ENCODE data around the gene SLC25A20. TPM values are rescaled to one million over a fixed set of nuclear protein-coding genes. Genes with fewer than 3 reads are reported as not detected.

The SLC25A20 gene
- 10.6 TPM for total RNA-seq

GRCh38 chr3:48898383-48899234, at the start of gene SLC25A20:
SLC25A20 (minus strand) TSS chr3:48898882; CDS start chr3:48898794, 88 bp downstream.

DNA sequence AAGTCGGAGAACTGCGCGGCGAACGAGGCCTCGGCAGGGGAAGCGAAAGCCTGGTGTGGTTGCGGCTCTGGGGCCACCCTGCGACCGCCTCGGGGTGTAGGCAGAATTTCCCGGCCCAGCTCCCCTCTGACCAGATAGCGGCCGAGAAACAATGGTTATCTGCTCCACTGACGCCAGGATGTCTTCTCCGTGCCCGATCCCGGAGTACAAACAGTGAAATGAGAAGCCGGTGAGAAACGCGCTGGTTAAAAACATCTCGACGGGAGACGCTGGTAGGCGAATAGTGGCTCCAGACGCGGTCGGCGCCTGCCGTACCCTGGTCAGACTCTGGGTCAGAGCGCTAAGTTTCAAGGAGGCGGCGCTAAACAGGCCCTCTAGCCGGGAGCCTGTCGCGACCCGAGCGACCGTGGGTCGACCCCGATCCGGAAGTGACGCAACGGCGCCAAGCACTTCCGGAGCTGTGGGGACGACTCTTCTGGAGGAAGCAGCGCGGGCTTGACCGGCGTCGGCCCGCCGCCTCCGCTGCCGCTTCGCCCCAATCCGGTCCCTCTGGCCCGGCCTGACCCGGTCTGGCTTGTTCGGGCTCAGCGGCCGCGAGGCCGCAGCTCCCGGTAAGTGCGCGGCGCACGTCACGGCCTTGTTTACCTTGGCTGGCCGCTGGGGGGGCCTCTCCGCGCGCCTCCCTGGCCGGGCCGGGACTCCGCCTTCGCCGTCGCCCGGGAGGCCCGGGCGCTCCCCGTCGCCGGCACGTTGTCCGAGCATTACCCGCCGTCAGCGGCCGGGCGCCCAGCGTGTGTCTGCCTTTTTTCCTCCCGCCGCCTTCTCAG, 19.9 kb upstream of the SLC25A20 start, which contains the start of gene ARIH2:
ARIH2 (plus strand) TSS at position 455 of the 827 bp plus-strand sequence. CDS start 8,717 bp downstream, outside the sequence.

GRCh38 chr3:48847504-48848423, 50.9 kb downstream of the SLC25A20 start, which contains the start of gene PRKAR2A:
PRKAR2A (minus strand) TSS chr3:48847874; CDS start chr3:48847596, 278 bp downstream.

Other genes starting within 250 kb of the SLC25A20 start
- 30.4 TPM for gene CELSR3, start 236.0 kb downstream of the SLC25A20 start, total RNA-seq
- 9.2 TPM for gene NCKIPSD, start 213.0 kb downstream of the SLC25A20 start, total RNA-seq
- gene IP6K2, start 181.7 kb downstream of the SLC25A20 start, total RNA-seq: 94.6 TPM
- gene PRKAR2A, start 51.0 kb downstream of the SLC25A20 start, total RNA-seq: 38.8 TPM
- gene ARIH2, start 20.0 kb upstream of the SLC25A20 start, total RNA-seq: 70.6 TPM
- gene P4HTM, start 91.4 kb upstream of the SLC25A20 start, total RNA-seq: 68.3 TPM
- gene WDR6, start 108.5 kb upstream of the SLC25A20 start, total RNA-seq: 116 TPM
- 41.5 TPM for gene DALRD3, start 119.7 kb upstream of the SLC25A20 start, total RNA-seq
- 34.6 TPM for gene NDUFAF3, start 123.2 kb upstream of the SLC25A20 start, total RNA-seq
- 146 TPM for gene IMPDH2, start 130.5 kb upstream of the SLC25A20 start, total RNA-seq
- gene QRICH1, start 195.2 kb upstream of the SLC25A20 start, total RNA-seq: 99.4 TPM
- gene QARS1, start 205.9 kb upstream of the SLC25A20 start, total RNA-seq: 168 TPM
- gene USP19, start 221.9 kb upstream of the SLC25A20 start, total RNA-seq: 41.1 TPM
- gene LAMB2, start 234.2 kb upstream of the SLC25A20 start, total RNA-seq: 78.2 TPM

Data from diencephalon (tissue), 1 donor.